Upper lobe of left lung (tissue), 4 donors: ENCODE measurements around the gene MYL6.

ENCODE experiments used
- EP300 ChIP-seq, 4 donors: sonication (generic); formaldehyde crosslinking; IDR thresholded peaks; one replicate each; pipeline ENCODE4 v1.5.1; 2017; ENCODE audit warnings: antibody characterized with exemption in 4 of 4, control low read depth in 2 of 4
- POLR2A ChIP-seq, 4 donors: fragments of 450-650 bp; IDR thresholded peaks; one replicate each; pipeline ENCODE4 v1.5.1; 2016 to 2017; ENCODE audit warnings: antibody characterized with exemption in 4 of 4, mild to moderate bottlenecking in 2 of 4
- POLR2AphosphoS5 ChIP-seq, 2 donors: sonication (generic); formaldehyde crosslinking; IDR thresholded peaks; one replicate each; pipeline ENCODE4 v1.5.1; 2017; ENCODE audit warnings: antibody characterized with exemption in 2 of 2
- TF ChIP-seq, protein P1 (sequence below), 6 experiments: fragments of 450-650 bp in 4 of 6; fragments of 200-600 bp in 2 of 6; sonication (generic) in 2 of 6; IDR thresholded peaks; one replicate each; pipeline ENCODE4 v1.5.1; 2016 to 2019; ENCODE audit warnings: antibody characterized with exemption in 6 of 6

DNA sequence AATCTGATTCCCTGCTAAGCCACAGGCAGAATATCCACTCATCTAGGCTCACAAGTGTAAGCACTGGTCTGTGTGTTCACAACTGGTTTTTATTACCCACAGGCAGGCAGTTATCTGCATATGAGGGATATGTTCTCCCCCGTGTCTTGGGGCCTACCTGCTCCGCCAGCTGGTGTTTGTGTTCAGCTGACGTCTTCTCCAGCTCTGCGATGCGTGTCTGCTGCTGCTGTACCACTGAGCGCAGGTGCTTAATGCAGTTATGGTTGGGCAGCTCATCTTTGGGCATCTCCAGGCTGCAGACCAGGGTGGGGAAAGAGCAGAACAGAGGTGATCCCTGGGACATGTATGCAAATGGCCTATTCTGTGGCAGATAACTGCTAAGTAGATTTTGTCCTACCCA, 49.8 kb downstream of the MYL6 start:
- TF ChIP-seq, protein P1, sequence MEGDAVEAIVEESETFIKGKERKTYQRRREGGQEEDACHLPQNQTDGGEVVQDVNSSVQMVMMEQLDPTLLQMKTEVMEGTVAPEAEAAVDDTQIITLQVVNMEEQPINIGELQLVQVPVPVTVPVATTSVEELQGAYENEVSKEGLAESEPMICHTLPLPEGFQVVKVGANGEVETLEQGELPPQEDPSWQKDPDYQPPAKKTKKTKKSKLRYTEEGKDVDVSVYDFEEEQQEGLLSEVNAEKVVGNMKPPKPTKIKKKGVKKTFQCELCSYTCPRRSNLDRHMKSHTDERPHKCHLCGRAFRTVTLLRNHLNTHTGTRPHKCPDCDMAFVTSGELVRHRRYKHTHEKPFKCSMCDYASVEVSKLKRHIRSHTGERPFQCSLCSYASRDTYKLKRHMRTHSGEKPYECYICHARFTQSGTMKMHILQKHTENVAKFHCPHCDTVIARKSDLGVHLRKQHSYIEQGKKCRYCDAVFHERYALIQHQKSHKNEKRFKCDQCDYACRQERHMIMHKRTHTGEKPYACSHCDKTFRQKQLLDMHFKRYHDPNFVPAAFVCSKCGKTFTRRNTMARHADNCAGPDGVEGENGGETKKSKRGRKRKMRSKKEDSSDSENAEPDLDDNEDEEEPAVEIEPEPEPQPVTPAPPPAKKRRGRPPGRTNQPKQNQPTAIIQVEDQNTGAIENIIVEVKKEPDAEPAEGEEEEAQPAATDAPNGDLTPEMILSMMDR (IDR thresholded peaks at IDR 0.05): no peak
- no peak for TF ChIP-seq POLR2AphosphoS5 (IDR thresholded peaks at IDR 0.05)
- no peak for TF ChIP-seq POLR2A (IDR thresholded peaks at IDR 0.05)
- TF ChIP-seq EP300 (IDR thresholded peaks at IDR 0.05): no peak
